ENCODE results near the gene KLK7.
"Not testable (repeated sequence)": the region's sequence is repeated elsewhere in the genome, so short reads cannot be mapped to it uniquely, and the experiment has no call there.

The KLK7 gene

DNA sequence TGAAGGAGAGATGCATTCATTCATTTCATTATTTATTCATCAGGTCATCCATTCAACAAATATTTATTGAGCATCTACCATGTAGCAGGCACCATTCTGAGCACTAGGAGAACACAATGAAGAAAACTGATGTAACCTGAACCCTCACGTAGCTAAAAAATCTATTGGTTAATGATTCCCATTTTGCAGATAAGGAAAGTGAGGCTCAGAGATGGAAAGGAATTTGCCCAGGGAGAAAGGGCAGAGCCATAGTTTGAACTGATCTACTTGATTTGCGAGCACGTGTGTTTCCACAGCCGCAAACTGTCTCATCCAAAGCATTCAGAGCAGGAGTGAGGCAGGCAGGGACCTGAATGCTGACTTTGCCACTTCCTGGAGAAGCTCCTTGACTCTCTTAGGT is 15.0 kb upstream of the KLK7 start:
- H3K27me3 ChIP-seq (replicated peaks) = no peaks in the 10 kb centered on the region
- in situ Hi-C loops (cut with HindIII; ENCODE audit: low pct_ligation_motif_present, low sequenced_read_pairs) = no loop called here
- H3K27ac ChIP-seq = no peak overlapping the region
- no peak for DNase-seq
- H3K4me3 ChIP-seq (ENCODE audit: low read depth, low read length) = no peak overlapping the region
- H3K36me3 ChIP-seq (replicated peaks) = no peaks in the 10 kb centered on the region
- TF ChIP-seq, protein P1, sequence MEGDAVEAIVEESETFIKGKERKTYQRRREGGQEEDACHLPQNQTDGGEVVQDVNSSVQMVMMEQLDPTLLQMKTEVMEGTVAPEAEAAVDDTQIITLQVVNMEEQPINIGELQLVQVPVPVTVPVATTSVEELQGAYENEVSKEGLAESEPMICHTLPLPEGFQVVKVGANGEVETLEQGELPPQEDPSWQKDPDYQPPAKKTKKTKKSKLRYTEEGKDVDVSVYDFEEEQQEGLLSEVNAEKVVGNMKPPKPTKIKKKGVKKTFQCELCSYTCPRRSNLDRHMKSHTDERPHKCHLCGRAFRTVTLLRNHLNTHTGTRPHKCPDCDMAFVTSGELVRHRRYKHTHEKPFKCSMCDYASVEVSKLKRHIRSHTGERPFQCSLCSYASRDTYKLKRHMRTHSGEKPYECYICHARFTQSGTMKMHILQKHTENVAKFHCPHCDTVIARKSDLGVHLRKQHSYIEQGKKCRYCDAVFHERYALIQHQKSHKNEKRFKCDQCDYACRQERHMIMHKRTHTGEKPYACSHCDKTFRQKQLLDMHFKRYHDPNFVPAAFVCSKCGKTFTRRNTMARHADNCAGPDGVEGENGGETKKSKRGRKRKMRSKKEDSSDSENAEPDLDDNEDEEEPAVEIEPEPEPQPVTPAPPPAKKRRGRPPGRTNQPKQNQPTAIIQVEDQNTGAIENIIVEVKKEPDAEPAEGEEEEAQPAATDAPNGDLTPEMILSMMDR (IDR thresholded peaks at IDR 0.05; ENCODE audit: low read depth, low read length, missing control alignments) = no peak

DNA sequence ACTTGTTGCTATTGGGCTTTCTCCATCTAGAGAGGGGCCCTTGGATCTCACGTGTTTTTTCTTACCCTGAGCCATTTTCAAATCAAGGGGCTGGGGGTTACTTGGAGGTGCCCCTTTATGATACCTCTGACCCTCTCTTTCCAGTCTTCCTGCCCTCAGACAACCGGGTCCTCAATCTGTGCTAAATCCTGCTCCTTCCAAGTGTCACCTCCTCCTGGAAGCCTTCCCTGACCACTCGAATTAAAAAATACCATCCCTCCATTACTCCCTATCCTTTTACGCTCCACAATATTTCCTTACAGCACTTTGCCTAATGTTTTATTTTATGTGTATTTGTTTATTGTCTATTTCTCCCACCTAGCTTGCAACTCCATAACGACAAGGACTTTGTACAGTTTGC is 14.3 kb upstream of the KLK7 start:
- H3K4me3 ChIP-seq (ENCODE audit: low read depth, low read length) = no peak overlapping the region
- H3K36me3 ChIP-seq (replicated peaks) = no peaks in the 10 kb centered on the region
- in situ Hi-C loops (cut with HindIII; ENCODE audit: low pct_ligation_motif_present, low sequenced_read_pairs) = no loop called here
- no peak overlapping the region for H3K27ac ChIP-seq
- H3K27me3 ChIP-seq (replicated peaks) = no peaks in the 10 kb centered on the region
- DNase-seq = no peak
- TF ChIP-seq, protein P1 (IDR thresholded peaks at IDR 0.05; ENCODE audit: low read depth, low read length, missing control alignments) = no peak

DNA sequence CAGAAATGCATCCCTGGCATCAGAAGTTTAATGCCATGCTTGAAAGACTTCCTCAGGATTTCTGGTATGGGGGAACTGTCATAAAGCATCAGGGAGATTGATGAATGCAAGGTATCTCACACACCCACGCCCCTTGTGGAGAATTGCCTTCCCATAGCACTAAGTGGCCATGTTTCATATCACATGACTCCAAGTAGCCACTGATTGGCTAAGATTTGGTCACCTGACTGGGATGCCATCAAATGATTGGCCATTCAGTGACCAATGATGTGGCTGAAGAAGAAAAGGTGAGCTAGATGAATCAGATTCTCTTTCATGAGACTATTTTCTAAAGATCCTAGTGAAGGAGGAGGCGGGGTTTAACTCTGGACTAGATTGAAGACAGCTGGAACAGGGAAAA is 10.4 kb upstream of the KLK7 start:
- DNase-seq = no peak
- Histone ChIP-seq H3K27me3 (replicated peaks) (no peaks in the 10 kb centered on the region), H3K4me3 (ENCODE audit: low read depth, low read length) (no peak overlapping the region), H3K27ac (no peak overlapping the region), H3K36me3 (replicated peaks) (no peaks in the 10 kb centered on the region)
- in situ Hi-C loops (cut with HindIII; ENCODE audit: low pct_ligation_motif_present, low sequenced_read_pairs) = no loop called here
- TF ChIP-seq, protein P1 (IDR thresholded peaks at IDR 0.05; ENCODE audit: low read depth, low read length, missing control alignments) = no peak

DNA sequence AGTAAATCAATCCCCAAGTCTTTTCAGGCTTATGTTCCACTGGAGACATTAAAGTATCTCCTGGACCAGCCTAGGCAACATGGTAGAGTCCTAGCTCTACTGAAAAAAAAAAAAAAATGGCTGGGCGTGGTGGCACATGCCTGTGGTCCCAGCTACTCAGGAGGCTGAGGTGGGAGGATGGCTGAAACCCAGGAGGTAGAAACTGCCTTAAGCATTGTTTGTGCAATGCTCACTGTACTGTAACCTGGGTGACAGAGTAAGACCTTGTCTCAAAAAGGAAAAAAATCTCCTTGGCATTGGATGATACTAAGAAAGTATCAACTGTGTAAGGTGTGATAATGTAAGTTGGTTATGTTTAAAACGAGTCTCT is 8.9 kb upstream of the KLK7 start:
- no peak for DNase-seq
- Histone ChIP-seq H3K27me3 (replicated peaks) (no peaks in the 10 kb centered on the region), H3K27ac (no peak overlapping the region), H3K4me3 (ENCODE audit: low read depth, low read length) (no peak overlapping the region), H3K36me3 (replicated peaks) (no peaks in the 10 kb centered on the region)
- TF ChIP-seq, protein P1 (IDR thresholded peaks at IDR 0.05; ENCODE audit: low read depth, low read length, missing control alignments) = no peak
- in situ Hi-C loops (cut with HindIII; ENCODE audit: low pct_ligation_motif_present, low sequenced_read_pairs) = no loop called here

DNA sequence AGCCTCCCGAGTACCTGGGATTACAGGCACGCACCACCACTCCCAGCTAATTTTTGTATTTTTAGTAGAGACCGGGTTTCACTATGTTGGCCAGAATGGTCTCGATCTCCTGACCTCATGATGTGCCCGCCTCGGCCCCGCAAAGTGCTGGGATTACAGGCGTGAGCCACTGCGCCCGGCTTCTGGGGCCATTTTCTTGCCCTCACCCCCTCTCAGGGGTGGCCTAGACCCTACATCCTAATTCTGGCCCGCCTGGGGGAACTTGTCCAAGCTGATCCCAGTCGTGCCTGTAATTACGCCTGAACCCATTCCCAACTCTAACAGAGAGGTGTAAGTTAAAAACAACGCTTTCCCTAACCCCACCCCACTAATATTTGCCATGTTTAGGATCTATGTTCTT is 699 bp upstream of the KLK7 start:
- H3K27ac ChIP-seq; H3K36me3 ChIP-seq (replicated peaks); H3K27me3 ChIP-seq (replicated peaks); DNase-seq; in situ Hi-C loops (cut with HindIII; ENCODE audit: low pct_ligation_motif_present, low sequenced_read_pairs); H3K4me3 ChIP-seq (ENCODE audit: low read depth, low read length): not testable (repeated sequence)

DNA sequence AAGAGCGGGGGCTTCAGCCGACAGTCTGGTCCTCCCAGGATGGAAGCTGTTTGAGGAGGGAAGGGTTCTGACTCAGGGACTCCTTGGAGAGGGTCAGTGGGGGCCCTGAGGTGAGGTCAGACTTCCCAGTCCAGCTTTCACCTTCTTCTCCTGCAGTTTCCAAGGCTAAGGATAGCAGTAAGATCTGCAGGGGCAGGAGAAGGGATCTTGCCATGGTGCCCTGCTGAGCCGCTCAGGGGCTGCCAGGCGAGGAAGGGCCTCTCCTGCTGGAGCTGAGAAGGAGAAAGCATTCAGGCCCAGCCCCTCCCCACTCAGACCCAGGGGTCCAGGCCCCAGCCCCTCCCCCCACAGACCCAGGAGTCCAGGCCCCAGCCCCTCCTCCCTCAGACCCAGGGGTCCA is 1.5 kb downstream of the KLK7 start:
- in situ Hi-C loops (cut with HindIII; ENCODE audit: low pct_ligation_motif_present, low sequenced_read_pairs) = no loop called here
- DNase-seq = no peak
- Histone ChIP-seq H3K4me3 (ENCODE audit: low read depth, low read length) (no peak overlapping the region), H3K27ac (no peak overlapping the region), H3K27me3 (replicated peaks) (no peaks in the 10 kb centered on the region), H3K36me3 (replicated peaks) (no peaks in the 10 kb centered on the region)
- TF ChIP-seq, protein P1 (IDR thresholded peaks at IDR 0.05; ENCODE audit: low read depth, low read length, missing control alignments) = no peak
